HG02973 (cell line): ENCODE results near the gene HOXB6.

Experiments
- ATAC-seq: cut with Tn5 transposase; IDR thresholded peaks from one replicate; pipeline ENCODE4 v1.9.1; 2021; ENCODE audit warnings: moderate library complexity; ENCODE audit not compliant: unreplicated experiment

HOXB6 gene

GRCh38 chr17:48596000-48596734 is 8.6 kb downstream of the HOXB6 start:
- ATAC-seq = no peak

GRCh38 chr17:48595278-48595999 is 9.3 kb downstream of the HOXB6 start:
- ATAC-seq = no peak

GRCh38 chr17:48594538-48595277 is 10.1 kb downstream of the HOXB6 start:
- ATAC-seq = no peak

- no peak for ATAC-seq
Measured at GRCh38 chr17:48593840-48594537, 10.8 kb downstream of the HOXB6 start.

- no peak for ATAC-seq
Measured at GRCh38 chr17:48593126-48593829, 11.5 kb downstream of the HOXB6 start, which contains the start of gene HOXB5. HOXB5 (minus strand) TSS chr17:48593779; CDS start chr17:48593682, 97 bp downstream.

- no peak for ATAC-seq
Measured at GRCh38 chr17:48592577-48592976, 12.2 kb downstream of the HOXB6 start.

GRCh38 chr17:48592057-48592514 is 12.7 kb downstream of the HOXB6 start:
- ATAC-seq = no peak

- no peak for ATAC-seq
Measured at GRCh38 chr17:48591255-48592056, 13.3 kb downstream of the HOXB6 start.

GRCh38 chr17:48590607-48591161 is 14.1 kb downstream of the HOXB6 start:
- ATAC-seq = no peak

- ATAC-seq = no peak
Measured at GRCh38 chr17:48589831-48590606, 14.8 kb downstream of the HOXB6 start, which contains the start of gene HOXB3. HOXB3 (minus strand) TSS chr17:48590241; CDS start chr17:48552474, 37,767 bp downstream.

GRCh38 chr17:48589060-48589830 is 15.5 kb downstream of the HOXB6 start:
- no peak for ATAC-seq

- ATAC-seq = no peak
Measured at GRCh38 chr17:48588528-48588927, 16.3 kb downstream of the HOXB6 start.

- ATAC-seq = no peak
Measured at GRCh38 chr17:48588074-48588415, 16.7 kb downstream of the HOXB6 start.

GRCh38 chr17:48587276-48588073 is 17.3 kb downstream of the HOXB6 start:
- no peak for ATAC-seq

- no peak for ATAC-seq
Measured at GRCh38 chr17:48586355-48587258, 18.2 kb downstream of the HOXB6 start.

GRCh38 chr17:48584223-48584741 is 20.5 kb downstream of the HOXB6 start:
- no peak for ATAC-seq
